Common myeloid progenitor, CD34-positive (primary cell): ENCODE results near the gene NOA1.

Source experiments
- CTCF ChIA-PET: fragments of 350-600 bp; sonication (Branson Sonifier 250); formaldehyde crosslinking; loops from one replicate; lab custom pipeline; 2021; ENCODE audit warnings: antibody characterized with exemption; lab: Charles Lee
- POLR2A ChIA-PET: fragments of 350-600 bp; sonication (Branson Sonifier 250); formaldehyde crosslinking; loops from one replicate; lab custom pipeline; 2021; ENCODE audit warnings: antibody characterized with exemption; lab: Charles Lee
- DNase-seq, 3 donors: peaks; one replicate each; pipeline versions ENCODE4 v3.0.0 to v3.0.0-alpha.2; 2013
- H3K27ac ChIP-seq, 2 experiments: 1 replicate in 1 of 2; 2 replicates in 1 of 2; pipeline ENCODE4 v1.7.0; 2013; ENCODE audit warnings: inconsistent platforms in 2 of 2, low read length in 2 of 2, mild to moderate bottlenecking in 2 of 2, low read depth in 1 of 2, moderate library complexity in 1 of 2; ENCODE audit not compliant: severe bottlenecking in 2 of 2, insufficient read depth in 1 of 2, poor library complexity in 1 of 2
- H3K27me3 ChIP-seq, 5 experiments: replicated peaks in 2 of 5; 1 replicate in 3 of 5; 2 replicates in 2 of 5; pipeline versions ENCODE4 v1.6.1 to v1.7.0; 2013; ENCODE audit warnings: low read length in 4 of 5, mild to moderate bottlenecking in 2 of 5, moderate library complexity in 2 of 5, inconsistent platforms in 1 of 5; ENCODE audit not compliant: insufficient read depth in 5 of 5, control insufficient read depth in 4 of 5
- H3K36me3 ChIP-seq, 4 experiments: 1 replicate in 2 of 4; 2 replicates in 2 of 4; pipeline versions ENCODE4 v1.6.1 to v1.7.0; 2013; ENCODE audit warnings: low read length in 3 of 4, control low read depth in 1 of 4, mild to moderate bottlenecking in 1 of 4; ENCODE audit not compliant: control insufficient read depth in 4 of 4, insufficient read depth in 4 of 4
- H3K4me1 ChIP-seq, 4 experiments: 1 replicate in 3 of 4; 2 replicates in 1 of 4; pipeline versions ENCODE4 v1.6.1 to v1.7.1; 2013; ENCODE audit warnings: low read length in 3 of 4, mild to moderate bottlenecking in 3 of 4, control low read depth in 1 of 4, inconsistent platforms in 1 of 4, moderate library complexity in 1 of 4; ENCODE audit not compliant: control insufficient read depth in 4 of 4, insufficient read depth in 4 of 4; ENCODE audit errors: control extremely low read depth in 1 of 4
- H3K4me3 ChIP-seq, 7 experiments: 1 replicate in 4 of 7; 2 replicates in 3 of 7; pipeline versions ENCODE4 v1.5.1 to v1.7.0; 2013; ENCODE audit warnings: mild to moderate bottlenecking in 7 of 7, low read length in 6 of 7, moderate library complexity in 6 of 7, inconsistent platforms in 2 of 7, low read depth in 2 of 7, control low read depth in 1 of 7; ENCODE audit not compliant: insufficient read depth in 4 of 7, control insufficient read depth in 1 of 7; ENCODE audit errors: extremely low read depth in 1 of 7
- H3K9me3 ChIP-seq, 5 experiments: 1 replicate in 4 of 5; 2 replicates in 1 of 5; pipeline versions ENCODE4 v1.6.1 to v1.7.1; 2013; ENCODE audit warnings: low read length in 4 of 5, mild to moderate bottlenecking in 2 of 5, inconsistent platforms in 1 of 5, low read depth in 1 of 5, moderate library complexity in 1 of 5; ENCODE audit not compliant: control insufficient read depth in 4 of 5, insufficient read depth in 2 of 5; ENCODE audit errors: control extremely low read depth in 1 of 5
- WGBS: methylation state at CpG from one replicate; pipeline ENCODE4 v1.1.5; 2013; ENCODE audit not compliant: insufficient coverage; 5-methylcytosine and 5-hydroxymethylcytosine counted together

The NOA1 gene

GRCh38 chr4:56995525-56995924 is 18.1 kb upstream of the NOA1 start:
- Histone ChIP-seq H3K9me3 (no peaks in the 10 kb centered on the region), H3K27me3 (no peaks in the 10 kb centered on the region), H3K36me3 (peaks cover 10 to 79% (median 49%) of the 10 kb centered on the region in 4 experiments), H3K4me1 (peaks cover 0 to 8% (median 0%) of the 10 kb centered on the region in 4 experiments), H3K4me3 (no peak overlapping the region), H3K27ac (no peak overlapping the region)
- no peak for DNase-seq
- POLR2A ChIA-PET, result no interaction called here
- CTCF ChIA-PET, result interaction anchor here (1.2 kb wide), 1 partner anchor 42 kb away, joined by 3 read pairs; no protein-coding TSS in a partner anchor
- 96% methylated on average over 5 of the region's 7 CpGs for WGBS

GRCh38 chr4:56990109-56990905 is 12.9 kb upstream of the NOA1 start:
- no peak for DNase-seq
- POLR2A ChIA-PET, result no interaction called here
- Histone ChIP-seq H3K4me3 (no peak overlapping the region), H3K36me3 (peaks cover 17 to 79% (median 47%) of the 10 kb centered on the region in 4 experiments), H3K27me3 (no peaks in the 10 kb centered on the region), H3K9me3 (no peaks in the 10 kb centered on the region), H3K27ac (no peak overlapping the region), H3K4me1 (peaks cover 0 to 8% (median 0%) of the 10 kb centered on the region in 4 experiments)
- CTCF ChIA-PET, result interaction anchor here (1.1 to 4.5 kb wide), 5 partner anchors 8 to 66 kb away, joined by 3 to 21 read pairs (median 6); partner anchors contain the start of genes NOA1 and POLR2B
- WGBS, result 94% methylated on average over 4 of the region's 6 CpGs

GRCh38 chr4:56986952-56987351 is 9.5 kb upstream of the NOA1 start:
- Histone ChIP-seq H3K27me3 (no peaks in the 10 kb centered on the region), H3K4me1 (peaks cover 0 to 9% (median 0%) of the 10 kb centered on the region in 4 experiments), H3K36me3 (peaks cover 18 to 71% (median 38%) of the 10 kb centered on the region in 4 experiments), H3K9me3 (no peaks in the 10 kb centered on the region), H3K27ac (no peak overlapping the region), H3K4me3 (no peak overlapping the region)
- no CpG with 5 or more reads among the region's 3 CpGs for WGBS
- POLR2A ChIA-PET, result no interaction called here
- DNase-seq, result no peak
- CTCF ChIA-PET, result no interaction called here

- no peaks in the 10 kb centered on the region for H3K27me3 ChIP-seq
- no peak overlapping the region for H3K4me3 ChIP-seq
- DNase-seq, result no peak
- peaks cover 0 to 3% (median 0%) of the 10 kb centered on the region in 4 experiments for H3K4me1 ChIP-seq
- H3K27ac ChIP-seq, result no peak overlapping the region
- H3K36me3 ChIP-seq, result peaks cover 15 to 68% (median 35%) of the 10 kb centered on the region in 4 experiments
- WGBS, result no CpG with 5 or more reads among the region's 1 CpG
- CTCF ChIA-PET, result no interaction called here
- H3K9me3 ChIP-seq, result no peaks in the 10 kb centered on the region
- POLR2A ChIA-PET, result no interaction called here
Observed at GRCh38 chr4:56986192-56986591, 8.8 kb upstream of the NOA1 start.

- no peak for DNase-seq
- H3K27ac ChIP-seq, result peak overlapping the region in 1 of 2 experiments; percentile 34
- H3K9me3 ChIP-seq, result no peaks in the 10 kb centered on the region
- POLR2A ChIA-PET, result no interaction called here
- CTCF ChIA-PET, result interaction anchor here (0.8 to 1.7 kb wide), 3 partner anchors 10 to 73 kb away, joined by 3 to 7 read pairs (median 3); no protein-coding TSS in a partner anchor
- H3K36me3 ChIP-seq, result peaks cover 9 to 29% (median 15%) of the 10 kb centered on the region in 4 experiments
- no peaks in the 10 kb centered on the region for H3K27me3 ChIP-seq
- H3K4me1 ChIP-seq, result peaks cover 3 to 25% (median 11%) of the 10 kb centered on the region in 4 experiments
- WGBS, result no CpG with 5 or more reads among the region's 4 CpGs
- no peak overlapping the region for H3K4me3 ChIP-seq
Observed at GRCh38 chr4:56981795-56982201, 4.4 kb upstream of the NOA1 start.

GRCh38 chr4:56979421-56980072 is 2.1 kb upstream of the NOA1 start:
- CTCF ChIA-PET, result interaction anchor here (0.6 to 3.9 kb wide), 4 partner anchors 10 to 46 kb away, joined by 3 to 21 read pairs (median 4); no protein-coding TSS in a partner anchor
- POLR2A ChIA-PET, result interaction anchor here (0.6 kb wide), 1 partner anchor 22 kb away, joined by 3 read pairs; no protein-coding TSS in a partner anchor
- H3K27me3 ChIP-seq, result no peaks in the 10 kb centered on the region
- peak in 2 of 3 donors; percentile 58 to 70 for DNase-seq
- peak overlapping the region in 6 of 7 experiments; percentile 82 to 100 (median 95) for H3K4me3 ChIP-seq
- H3K4me1 ChIP-seq, result peaks cover 8 to 42% (median 27%) of the 10 kb centered on the region in 4 experiments
- peak overlapping the region; percentile 88 to 93 for H3K27ac ChIP-seq
- peaks cover 0 to 13% (median 6%) of the 10 kb centered on the region in 4 experiments for H3K36me3 ChIP-seq
- no peaks in the 10 kb centered on the region for H3K9me3 ChIP-seq
- 12% methylated on average over 12 of the region's 21 CpGs for WGBS
